Sigmoid colon (tissue), 4 donors: ENCODE data around the gene C17orf107.

Experiments
- EP300 ChIP-seq, 4 donors: sonication (generic); formaldehyde crosslinking; IDR thresholded peaks; one replicate each; pipeline ENCODE4 v1.6.1; 2017; ENCODE audit warnings: antibody characterized with exemption in 4 of 4
- POLR2A ChIP-seq, 2 donors: fragments of 450-650 bp; IDR thresholded peaks; one replicate each; pipeline ENCODE4 v1.6.1; 2016; ENCODE audit warnings: antibody characterized with exemption in 2 of 2, mild to moderate bottlenecking in 2 of 2, moderate library complexity in 2 of 2
- TF ChIP-seq, protein P1 (sequence below), 4 experiments: fragments of 450-650 bp in 3 of 4; fragments of 200-600 bp in 1 of 4; IDR thresholded peaks; one replicate each; pipeline ENCODE4 v1.5.1; 2016 to 2019; ENCODE audit warnings: antibody characterized with exemption in 4 of 4, mild to moderate bottlenecking in 3 of 4, moderate library complexity in 2 of 4

GRCh38 chr17:4897785-4898184 is 1.6 kb upstream of the C17orf107 start:
- TF ChIP-seq, protein P1, sequence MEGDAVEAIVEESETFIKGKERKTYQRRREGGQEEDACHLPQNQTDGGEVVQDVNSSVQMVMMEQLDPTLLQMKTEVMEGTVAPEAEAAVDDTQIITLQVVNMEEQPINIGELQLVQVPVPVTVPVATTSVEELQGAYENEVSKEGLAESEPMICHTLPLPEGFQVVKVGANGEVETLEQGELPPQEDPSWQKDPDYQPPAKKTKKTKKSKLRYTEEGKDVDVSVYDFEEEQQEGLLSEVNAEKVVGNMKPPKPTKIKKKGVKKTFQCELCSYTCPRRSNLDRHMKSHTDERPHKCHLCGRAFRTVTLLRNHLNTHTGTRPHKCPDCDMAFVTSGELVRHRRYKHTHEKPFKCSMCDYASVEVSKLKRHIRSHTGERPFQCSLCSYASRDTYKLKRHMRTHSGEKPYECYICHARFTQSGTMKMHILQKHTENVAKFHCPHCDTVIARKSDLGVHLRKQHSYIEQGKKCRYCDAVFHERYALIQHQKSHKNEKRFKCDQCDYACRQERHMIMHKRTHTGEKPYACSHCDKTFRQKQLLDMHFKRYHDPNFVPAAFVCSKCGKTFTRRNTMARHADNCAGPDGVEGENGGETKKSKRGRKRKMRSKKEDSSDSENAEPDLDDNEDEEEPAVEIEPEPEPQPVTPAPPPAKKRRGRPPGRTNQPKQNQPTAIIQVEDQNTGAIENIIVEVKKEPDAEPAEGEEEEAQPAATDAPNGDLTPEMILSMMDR (IDR thresholded peaks at IDR 0.05), result no peak
- TF ChIP-seq POLR2A (IDR thresholded peaks at IDR 0.05) (no peak), EP300 (IDR thresholded peaks at IDR 0.05) (no peak)
